Spleen (tissue), 7 donors: ENCODE results near the gene CYBA.

Experiments used
- POLR2A ChIP-seq, 3 donors: fragments of 450-650 bp; IDR thresholded peaks; one replicate each; pipeline ENCODE4 v1.5.1; 2017; ENCODE audit warnings: antibody characterized with exemption in 3 of 3, mild to moderate bottlenecking in 1 of 3
- POLR2AphosphoS5 ChIP-seq, 3 donors: sonication (generic); formaldehyde crosslinking; IDR thresholded peaks; one replicate each; pipeline ENCODE4 v1.5.1; 2017; ENCODE audit warnings: antibody characterized with exemption in 3 of 3
- TF ChIP-seq, protein P1 (sequence below), 11 experiments: fragments of 200-600 bp in 7 of 11; fragments of 450-650 bp in 4 of 11; sonication (generic) in 4 of 11; IDR thresholded peaks in 8 of 11; conservative IDR thresholded peaks in 3 of 11; 1 replicate in 7 of 11; 2 replicates in 4 of 11; pipeline versions ENCODE4 v1.4.0 to v1.8.0; 2016 to 2021; ENCODE audit warnings: antibody characterized with exemption in 11 of 11, inconsistent platforms in 4 of 11, mild to moderate bottlenecking in 1 of 11
- donor health status: DM: no; HTN: no; CAD: no; lungs with moderate emphysema.
- donor health status: DM: no; HTN: no; CAD: no.
- donor health status: DM: no; HTN: no; CAD: no.

DNA sequence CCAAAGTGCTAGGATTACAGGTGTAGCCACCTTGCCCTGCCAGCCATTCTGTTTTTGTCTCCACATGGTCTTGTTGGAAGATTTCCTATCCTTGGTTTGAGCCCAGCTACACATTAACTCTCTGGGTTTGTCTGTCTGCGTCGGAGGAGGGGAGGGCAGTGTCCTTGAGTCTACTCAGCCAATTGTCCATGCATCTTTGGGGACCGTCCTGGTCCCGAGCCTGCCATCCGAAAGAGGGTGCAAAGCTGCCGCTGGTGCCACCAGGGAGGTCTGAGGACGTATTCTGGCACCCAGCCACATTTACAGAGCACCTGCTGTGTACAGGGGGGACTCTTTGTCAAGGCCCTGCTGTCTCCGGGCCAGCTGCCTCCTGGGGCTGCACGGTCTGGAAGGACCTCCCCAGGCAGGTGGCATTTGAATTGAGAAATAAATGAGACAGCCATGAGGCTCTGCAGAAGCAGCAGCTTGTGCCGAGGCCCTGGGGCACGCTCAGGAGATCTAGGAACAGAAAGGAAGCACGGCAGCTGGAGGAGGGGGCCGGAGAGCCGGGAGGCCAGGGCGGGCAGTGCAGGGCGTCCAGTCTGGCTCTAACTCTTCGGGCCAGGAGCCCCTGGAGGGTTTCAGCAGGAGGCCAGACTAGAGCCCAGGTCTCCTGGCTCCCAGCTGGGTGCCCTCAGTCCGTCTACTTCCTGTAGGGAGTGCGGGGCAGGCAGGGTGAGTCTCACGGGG lies 1.5 kb downstream of the CYBA start:
- TF ChIP-seq, protein P1, sequence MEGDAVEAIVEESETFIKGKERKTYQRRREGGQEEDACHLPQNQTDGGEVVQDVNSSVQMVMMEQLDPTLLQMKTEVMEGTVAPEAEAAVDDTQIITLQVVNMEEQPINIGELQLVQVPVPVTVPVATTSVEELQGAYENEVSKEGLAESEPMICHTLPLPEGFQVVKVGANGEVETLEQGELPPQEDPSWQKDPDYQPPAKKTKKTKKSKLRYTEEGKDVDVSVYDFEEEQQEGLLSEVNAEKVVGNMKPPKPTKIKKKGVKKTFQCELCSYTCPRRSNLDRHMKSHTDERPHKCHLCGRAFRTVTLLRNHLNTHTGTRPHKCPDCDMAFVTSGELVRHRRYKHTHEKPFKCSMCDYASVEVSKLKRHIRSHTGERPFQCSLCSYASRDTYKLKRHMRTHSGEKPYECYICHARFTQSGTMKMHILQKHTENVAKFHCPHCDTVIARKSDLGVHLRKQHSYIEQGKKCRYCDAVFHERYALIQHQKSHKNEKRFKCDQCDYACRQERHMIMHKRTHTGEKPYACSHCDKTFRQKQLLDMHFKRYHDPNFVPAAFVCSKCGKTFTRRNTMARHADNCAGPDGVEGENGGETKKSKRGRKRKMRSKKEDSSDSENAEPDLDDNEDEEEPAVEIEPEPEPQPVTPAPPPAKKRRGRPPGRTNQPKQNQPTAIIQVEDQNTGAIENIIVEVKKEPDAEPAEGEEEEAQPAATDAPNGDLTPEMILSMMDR (IDR thresholded peaks at IDR 0.05 in 8 of 11, conservative IDR thresholded peaks at IDR 0.05 in 3 of 11) = no peak
- TF ChIP-seq POLR2A (IDR thresholded peaks at IDR 0.05) (no peak), POLR2AphosphoS5 (IDR thresholded peaks at IDR 0.05) (no peak)
